ENCODE measurements around the gene SUSD2. TPM values are rescaled to one million over a fixed set of nuclear protein-coding genes. Genes with fewer than 3 reads are reported as not detected.

The SUSD2 gene
- total RNA-seq, 4 donors from 2014 or later = 3.3 to 10.0 (median 4.2) TPM

- H3K27ac ChIP-seq (replicated peaks in 1 of 4) = peak overlapping the region; percentile 54 to 66 (median 64)
- TF ChIP-seq, protein P1, sequence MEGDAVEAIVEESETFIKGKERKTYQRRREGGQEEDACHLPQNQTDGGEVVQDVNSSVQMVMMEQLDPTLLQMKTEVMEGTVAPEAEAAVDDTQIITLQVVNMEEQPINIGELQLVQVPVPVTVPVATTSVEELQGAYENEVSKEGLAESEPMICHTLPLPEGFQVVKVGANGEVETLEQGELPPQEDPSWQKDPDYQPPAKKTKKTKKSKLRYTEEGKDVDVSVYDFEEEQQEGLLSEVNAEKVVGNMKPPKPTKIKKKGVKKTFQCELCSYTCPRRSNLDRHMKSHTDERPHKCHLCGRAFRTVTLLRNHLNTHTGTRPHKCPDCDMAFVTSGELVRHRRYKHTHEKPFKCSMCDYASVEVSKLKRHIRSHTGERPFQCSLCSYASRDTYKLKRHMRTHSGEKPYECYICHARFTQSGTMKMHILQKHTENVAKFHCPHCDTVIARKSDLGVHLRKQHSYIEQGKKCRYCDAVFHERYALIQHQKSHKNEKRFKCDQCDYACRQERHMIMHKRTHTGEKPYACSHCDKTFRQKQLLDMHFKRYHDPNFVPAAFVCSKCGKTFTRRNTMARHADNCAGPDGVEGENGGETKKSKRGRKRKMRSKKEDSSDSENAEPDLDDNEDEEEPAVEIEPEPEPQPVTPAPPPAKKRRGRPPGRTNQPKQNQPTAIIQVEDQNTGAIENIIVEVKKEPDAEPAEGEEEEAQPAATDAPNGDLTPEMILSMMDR (IDR thresholded peaks at IDR 0.05) = no peak
- peak in 1 of 2 donors; percentile 27 for TF ChIP-seq POLR2AphosphoS5 (IDR thresholded peaks at IDR 0.05)
- H3K4me3 ChIP-seq = no peak overlapping the region
- no peak for DNase-seq (ENCODE audit: extremely low spot score)
- H3K9me3 ChIP-seq = no peaks in the 10 kb centered on the region
- intact Hi-C loops (cut with DNase I) = no loop called here
- H3K36me3 ChIP-seq = peaks cover 0 to 37% (median 20%) of the 10 kb centered on the region in 4 donors
- H3K27me3 ChIP-seq = no peaks in the 10 kb centered on the region
- WGBS = 38% methylated on average over 2 of the region's 2 CpGs
- H3K4me1 ChIP-seq = peaks cover 46 to 80% (median 66%) of the 10 kb centered on the region in 4 donors
Observed at GRCh38 chr22:24137595-24137994, 43.7 kb upstream of the SUSD2 start.

- peak overlapping the region in 2 of 4 donors; percentile 66 to 71 for H3K27ac ChIP-seq (replicated peaks in 1 of 4)
Observed at GRCh38 chr22:24138649-24139420, 42.5 kb upstream of the SUSD2 start.

GRCh38 chr22:24140357-24140756, 40.9 kb upstream of the SUSD2 start:
- peaks cover 0 to 18% (median 4%) of the 10 kb centered on the region in 4 donors for H3K36me3 ChIP-seq
- no peak overlapping the region for H3K4me3 ChIP-seq
- H3K4me1 ChIP-seq = peaks cover 71 to 88% (median 85%) of the 10 kb centered on the region in 4 donors
- intact Hi-C loops (cut with DNase I) = no loop called here
- no peaks in the 10 kb centered on the region for H3K9me3 ChIP-seq
- peak overlapping the region; percentile 68 to 76 (median 71) for H3K27ac ChIP-seq (replicated peaks in 1 of 4)
- no peak for DNase-seq (ENCODE audit: extremely low spot score)
- H3K27me3 ChIP-seq = no peaks in the 10 kb centered on the region
- WGBS = 22% methylated on average over 1 of the region's 3 CpGs
- TF ChIP-seq POLR2A (IDR thresholded peaks at IDR 0.05; ENCODE audit: low read depth) (no peak), POLR2AphosphoS5 (IDR thresholded peaks at IDR 0.05) (no peak), EP300 (IDR thresholded peaks at IDR 0.05) (no peak)
- TF ChIP-seq, protein P1 (IDR thresholded peaks at IDR 0.05) = no peak

More at GRCh38 chr22:24138649-24139420, 42.5 kb upstream of the SUSD2 start:
- 97% methylated on average over 7 of the region's 7 CpGs for WGBS
- Histone ChIP-seq H3K9me3 (no peaks in the 10 kb centered on the region), H3K27me3 (no peaks in the 10 kb centered on the region), H3K4me3 (no peak overlapping the region), H3K36me3 (peaks cover 0 to 33% (median 18%) of the 10 kb centered on the region in 4 donors), H3K4me1 (peaks cover 56 to 80% (median 70%) of the 10 kb centered on the region in 4 donors)
- no peak for DNase-seq (ENCODE audit: extremely low spot score)
- TF ChIP-seq POLR2AphosphoS5 (IDR thresholded peaks at IDR 0.05) = no peak
- no peak for TF ChIP-seq POLR2A (IDR thresholded peaks at IDR 0.05; ENCODE audit: low read depth)
- no peak for TF ChIP-seq EP300 (IDR thresholded peaks at IDR 0.05)
- TF ChIP-seq, protein P1 (IDR thresholded peaks at IDR 0.05) = no peak
- intact Hi-C loops (cut with DNase I) = no loop called here

DNA sequence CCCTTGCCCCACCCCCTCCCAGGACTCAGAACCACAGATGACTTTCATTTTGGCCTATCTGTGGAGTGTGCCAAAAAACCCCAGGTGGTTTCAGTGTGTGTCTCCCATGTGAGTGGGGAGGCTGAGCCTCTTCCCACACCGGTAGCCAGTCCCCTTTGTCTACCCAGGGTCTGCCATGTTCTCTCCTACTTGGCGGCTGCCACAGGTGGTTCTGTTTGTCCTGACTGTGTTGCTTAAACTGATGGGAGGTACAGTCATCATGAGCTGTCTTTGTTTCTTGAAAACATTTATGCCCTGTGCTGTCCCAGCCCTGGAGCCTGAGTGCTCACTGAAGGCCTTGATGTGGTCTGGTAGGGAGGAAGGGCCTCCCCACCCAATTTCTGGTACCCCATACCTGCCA, 39.7 kb upstream of the SUSD2 start:
- Histone ChIP-seq H3K27me3 (no peaks in the 10 kb centered on the region), H3K27ac (replicated peaks in 1 of 4) (peak overlapping the region; percentile 68 to 76 (median 71)), H3K4me3 (no peak overlapping the region), H3K9me3 (no peaks in the 10 kb centered on the region), H3K36me3 (peaks cover 0 to 16% (median 0%) of the 10 kb centered on the region in 4 donors), H3K4me1 (peaks cover 83 to 100% (median 97%) of the 10 kb centered on the region in 4 donors)
- no peak for DNase-seq (ENCODE audit: extremely low spot score)
- intact Hi-C loops (cut with DNase I) = no loop called here
- 60% methylated on average over 2 of the region's 2 CpGs for WGBS
- peak in 1 of 2 donors; percentile 12 for TF ChIP-seq POLR2AphosphoS5 (IDR thresholded peaks at IDR 0.05)
- no peak for TF ChIP-seq EP300 (IDR thresholded peaks at IDR 0.05)
- TF ChIP-seq POLR2A (IDR thresholded peaks at IDR 0.05; ENCODE audit: low read depth) = no peak
- TF ChIP-seq, protein P1 (IDR thresholded peaks at IDR 0.05) = no peak
